ENCODE measurements around the gene SRGAP1. TPM values are rescaled to one million over a fixed set of nuclear protein-coding genes. Genes with fewer than 3 reads are reported as not detected.

SRGAP1 gene
- total and polyA plus RNA-seq, 2 of the 4 experiments (the other 2 are of a cell fraction): 10.0 to 10.2 TPM

DNA sequence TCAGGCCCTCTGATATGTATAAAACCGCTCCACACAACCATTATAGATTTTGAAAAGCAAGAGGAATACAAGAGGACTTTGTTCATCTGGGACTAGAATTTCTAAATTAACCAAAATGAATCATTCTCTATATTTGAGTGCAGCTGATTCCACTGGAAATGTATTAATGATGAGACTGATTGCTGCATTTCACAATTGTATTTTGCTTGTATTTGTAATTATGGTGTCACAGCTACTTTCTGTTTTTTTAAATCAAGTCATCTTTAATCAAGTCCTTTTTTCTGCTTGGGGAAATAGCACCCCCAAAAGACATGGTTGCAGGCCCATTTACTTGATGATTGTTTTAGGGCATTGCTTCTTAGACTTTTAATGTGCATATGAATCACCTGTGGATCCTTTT lies 215.2 kb downstream of the SRGAP1 start:
- no CpG with 5 or more reads among the region's 1 CpG for WGBS, 2 experiments (ENCODE audit: extremely low coverage in 2 of 2, insufficient read length in 1 of 2)

More for the DNA sequence above, 215.2 kb downstream of the SRGAP1 start:
- Histone ChIP-seq H3K9ac (ENCODE audit: low read depth, low read length) (no peak overlapping the region), H4K20me1 (ENCODE audit: insufficient read depth, low read length) (no peaks in the 10 kb centered on the region), H3K4me1 (ENCODE audit: control insufficient read depth, insufficient read depth, low read length) (peaks cover 3% of the 10 kb centered on the region), H3K14ac (replicated peaks; ENCODE audit: low read depth, low read length) (no peak overlapping the region), H3K27ac (ENCODE audit: insufficient read depth, low read length) (no peak overlapping the region), H3K27me3 (ENCODE audit: control insufficient read depth, insufficient read depth, low read length) (no peaks in the 10 kb centered on the region), H3K4me3 (ENCODE audit: insufficient read depth, low read depth, low read length) (no peak overlapping the region), H3K4ac (ENCODE audit: low read depth, low read length) (no peak overlapping the region), H2AFZ (replicated peaks; ENCODE audit: low read length, poor library complexity) (no peak overlapping the region), H3K9me3 (ENCODE audit: control insufficient read depth, insufficient read depth, low read length) (no peaks in the 10 kb centered on the region; the same call in 1 of the 2 replicates), H3K36me3 (ENCODE audit: control insufficient read depth, insufficient read depth, low read length) (peaks cover 16% of the 10 kb centered on the region), H3K4me2 (ENCODE audit: low read depth, low read length) (no peak overlapping the region), H2BK20ac (ENCODE audit: low read depth, low read length) (no peak overlapping the region), H3K56ac (ENCODE audit: extremely low read depth, insufficient read depth, low read length) (no peak overlapping the region), H2BK15ac (ENCODE audit: low read depth, low read length) (no peak overlapping the region), H2AK9ac (replicated peaks; ENCODE audit: low read depth, low read length, poor library complexity) (no peak overlapping the region), H3K79me1 (ENCODE audit: low read depth in 1 of 2, low read length in 2 of 2) (peaks cover 28 to 52% of the 10 kb centered on the region in 2 experiments), H3K18ac (ENCODE audit: low read depth, low read length) (no peak overlapping the region), H2BK5ac (ENCODE audit: low read depth, low read length, poor library complexity, severe bottlenecking) (no peak overlapping the region), H2BK120ac (ENCODE audit: low read depth, low read length) (no peak overlapping the region), H3K9me1 (ENCODE audit: insufficient read depth, low read length) (no peaks in the 10 kb centered on the region), H4K8ac (ENCODE audit: low read depth in 2 of 2, low read length in 2 of 2) (no peak overlapping the region), H4K91ac (ENCODE audit: insufficient read depth, low read depth, low read length) (no peak overlapping the region), H3K23ac (ENCODE audit: low read depth, low read length) (no peak overlapping the region), H2AK5ac (ENCODE audit: low read depth, low read length) (no peak overlapping the region), H4K5ac (ENCODE audit: low read depth, low read length) (no peak overlapping the region; the same call in 1 of the 2 replicates)
- dilution Hi-C loops (cut with HindIII; ENCODE audit: low sequenced_read_pairs, unreplicated experiment): no loop called here
- in situ Hi-C loops (cut with MboI; ENCODE audit: low sequenced_read_pairs): no loop called here
- BruUV-seq (replicated peaks): no TSS peak
- ATAC-seq (ENCODE audit: low read depth): no peak
- intact Hi-C loops (cut with micrococcal nuclease): no loop called here
- ChIA-PET POLR2A (ENCODE audit: unreplicated experiment) (no interaction called here), CTCF (no interaction called here)
- TF ChIP-seq CEBPB (IDR thresholded peaks at IDR 0.05; ENCODE audit: low read depth, low read length) (0 out of 2 replicates have a peak, but pooled peaks have one; percentile 3), NFE2L2 (IDR thresholded peaks at IDR 0.05; ENCODE audit: low read depth, low read length) (no peak), MXI1 (IDR thresholded peaks at IDR 0.05; ENCODE audit: borderline replicate concordance, low read depth, low read length) (no peak)
- no peak for DNase-seq
